Measurements from ENCODE around the gene DDB1. TPM values are rescaled to one million over a fixed set of nuclear protein-coding genes. Genes with fewer than 3 reads are reported as not detected.
A peak's percentile ranks its signal among the peaks of the same experiment; 100 is the strongest.

Gene DDB1
- total RNA-seq, result 100 to 1,000 TPM; 175 to 215 (median 189) TPM

GRCh38 chr11:61332797-61333549 lies at the start of gene DDB1, which contains the start of gene TKFC:
Gene DDB1 (minus strand): TSS chr11:61333105. CDS start chr11:61332968, 137 bp downstream.
Gene TKFC (plus strand): TSS chr11:61333228. CDS start chr11:61334729, 1,501 bp downstream.
- Histone ChIP-seq H3K9me3 (no peaks in the 10 kb centered on the region), H3K4me1 (peaks cover 32 to 39% of the 10 kb centered on the region in 2 donors)
- in situ Hi-C loops (cut with MboI; ENCODE audit: low sequenced_read_pairs in 4 of 4), result no loop called here

GRCh38 chr11:61380884-61381283 lies 48.0 kb upstream of the DDB1 start:
- Histone ChIP-seq H3K4me3 (no peak overlapping the region), H3K27ac (no peak overlapping the region), H3K9me3 (no peaks in the 10 kb centered on the region), H3K4me1 (peaks cover 9 to 14% of the 10 kb centered on the region in 2 donors), H3K36me3 (no peaks in the 10 kb centered on the region), H3K27me3 (no peaks in the 10 kb centered on the region)
- TF ChIP-seq CTCF (IDR thresholded peaks at IDR 0.05 in 4 of 5, conservative IDR thresholded peaks at IDR 0.05 in 1 of 5) (no peak), POLR2A (IDR thresholded peaks at IDR 0.05) (no peak)
- DNase-seq (no peak), ATAC-seq (no peak)
- in situ Hi-C loops (cut with MboI; ENCODE audit: low sequenced_read_pairs in 4 of 4) (no loop called here), intact Hi-C loops (cut with DNase I; ENCODE audit: low total_unique reads) (no loop called here)

More at GRCh38 chr11:61332797-61333549, at the start of gene DDB1, which contains the start of gene TKFC:
- Histone ChIP-seq H3K27ac (peak within 1 kb of the TSS; percentile 93 to 99 (median 97)), H3K27me3 (no peaks in the 10 kb centered on the region), H3K4me3 (peak within 1 kb of the TSS; percentile 89 to 100 (median 98)), H3K36me3 (peaks cover 0 to 18% of the 10 kb centered on the region in 2 donors)
- DNase-seq (peak; percentile 94), ATAC-seq (peak; percentile 84 to 86)
- intact Hi-C loops (cut with DNase I; ENCODE audit: low total_unique reads), result loop anchor here (1.0 to 2.0 kb wide), 3 partner anchors 28 to 248 kb away; partner anchors contain the start of genes CPSF7, CYB561A3 and SYT7
- TF ChIP-seq CTCF (IDR thresholded peaks at IDR 0.05 in 4 of 5, conservative IDR thresholded peaks at IDR 0.05 in 1 of 5) (peak in 1 of 5 experiments; percentile 5), POLR2A (IDR thresholded peaks at IDR 0.05) (peak; percentile 87 to 91)

- H3K4me3 ChIP-seq, result no peak overlapping the region
- peaks cover 0 to 3% of the 10 kb centered on the region in 2 donors for H3K36me3 ChIP-seq
- peak; percentile 27 to 62 for DNase-seq
- no peaks in the 10 kb centered on the region for H3K9me3 ChIP-seq
- TF ChIP-seq POLR2A (IDR thresholded peaks at IDR 0.05) (no peak), CTCF (IDR thresholded peaks at IDR 0.05 in 4 of 5, conservative IDR thresholded peaks at IDR 0.05 in 1 of 5) (no peak)
- peak; percentile 92 to 99 for ATAC-seq
- H3K4me1 ChIP-seq, result peaks cover 8 to 15% of the 10 kb centered on the region in 2 donors
- intact Hi-C loops (cut with DNase I; ENCODE audit: low total_unique reads) (loop anchor here (1.0 kb wide), 1 partner anchor 17 kb away; the partner anchor contains the start of gene TMEM138), in situ Hi-C loops (cut with MboI; ENCODE audit: low sequenced_read_pairs in 4 of 4) (no loop called here)
- peak overlapping the region; percentile 27 to 82 (median 53) for H3K27ac ChIP-seq
- H3K27me3 ChIP-seq, result no peaks in the 10 kb centered on the region
These were observed 45.9 kb upstream of the DDB1 start for GRCh38 chr11:61378713-61379313.

DNA sequence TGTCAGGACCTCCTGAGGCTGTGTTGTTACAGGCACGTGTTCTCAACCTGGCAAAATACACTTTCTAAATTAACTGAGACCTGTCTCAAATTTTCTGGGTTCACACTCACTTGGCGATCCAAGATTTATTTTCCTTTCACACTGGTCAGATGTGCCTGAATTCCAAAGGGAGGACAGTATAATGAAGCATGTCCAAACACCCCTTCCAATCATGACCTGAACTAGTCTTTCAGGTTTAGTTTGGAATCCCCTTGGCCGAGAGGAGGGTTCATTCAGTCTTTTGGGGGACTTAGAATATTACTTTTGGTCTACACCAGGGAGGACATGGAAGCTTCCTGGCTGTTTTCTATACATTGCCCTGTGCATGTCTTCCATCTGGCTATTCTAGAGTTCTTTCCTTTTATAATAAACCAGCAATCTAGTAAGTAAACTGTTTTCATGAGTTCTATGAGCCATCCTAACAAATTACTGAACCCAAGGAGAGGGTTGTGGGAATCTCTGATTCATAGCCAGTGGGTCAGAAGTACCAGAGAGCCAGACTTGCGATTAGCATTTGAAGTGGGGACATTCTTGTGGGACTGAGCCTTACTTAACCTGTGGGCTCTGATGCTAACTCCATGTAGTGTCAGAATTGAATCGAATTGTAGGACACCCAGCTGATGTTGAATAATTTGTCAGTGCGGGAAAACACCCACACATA lies 44.7 kb upstream of the DDB1 start:
- Histone ChIP-seq H3K27ac (peak overlapping the region in 1 of 4 donors; percentile 82), H3K9me3 (no peaks in the 10 kb centered on the region), H3K4me1 (peaks cover 8 to 15% of the 10 kb centered on the region in 2 donors), H3K36me3 (peaks cover 0 to 3% of the 10 kb centered on the region in 2 donors), H3K4me3 (no peak overlapping the region), H3K27me3 (no peaks in the 10 kb centered on the region)
- TF ChIP-seq CTCF (IDR thresholded peaks at IDR 0.05 in 4 of 5, conservative IDR thresholded peaks at IDR 0.05 in 1 of 5), result no peak
- no peak for TF ChIP-seq POLR2A (IDR thresholded peaks at IDR 0.05)
- intact Hi-C loops (cut with DNase I; ENCODE audit: low total_unique reads), result loop anchor here (1.0 kb wide), 1 partner anchor 15 kb away; the partner anchor contains the start of gene TMEM138
- DNase-seq, result no peak
- in situ Hi-C loops (cut with MboI; ENCODE audit: low sequenced_read_pairs in 4 of 4), result no loop called here
- no peak for ATAC-seq

All from gastrocnemius medialis (tissue), 4 donors.